GM10847 (cell line): ENCODE data around the gene PGPEP1.
A peak's percentile ranks its signal among the peaks of the same experiment; 100 is the strongest.

Experiments
- POLR2A ChIP-seq: IDR thresholded peaks from 2 replicates; pipeline ENCODE4 v1.6.1; 2011; ENCODE audit not compliant: insufficient read length; ENCODE audit errors: extremely low read depth

The PGPEP1 gene

DNA sequence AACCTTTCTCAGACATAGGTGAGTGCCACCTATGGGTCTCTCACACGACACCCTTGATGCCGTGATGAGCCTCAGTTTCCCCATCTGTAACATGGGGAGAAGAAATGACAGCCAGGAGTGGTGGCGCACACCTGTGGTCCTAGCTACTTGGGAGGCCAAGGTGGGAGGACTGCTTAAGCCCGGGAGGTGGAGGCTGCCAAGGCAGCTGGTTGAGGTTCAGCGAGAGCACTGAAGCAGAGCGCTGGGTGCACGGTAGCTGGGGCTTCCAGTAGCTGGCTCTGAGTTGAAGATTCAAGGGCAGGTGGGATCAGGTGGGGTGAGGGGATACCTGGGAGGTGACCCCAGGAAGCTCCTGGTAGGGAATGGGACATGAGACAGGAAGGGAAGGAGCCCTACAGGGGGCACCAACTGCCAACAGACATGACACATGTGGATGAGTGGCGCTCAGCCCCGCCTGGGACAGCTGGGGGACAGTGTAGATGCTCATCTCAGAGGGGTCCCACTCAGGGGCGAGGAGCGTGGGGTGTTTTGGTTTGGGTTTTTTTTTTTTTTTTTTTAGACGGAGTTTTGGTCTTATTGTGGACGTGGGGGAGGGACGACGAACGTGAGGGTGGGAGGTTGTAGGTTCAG lies 72.3 kb downstream of the PGPEP1 start:
- no peak for TF ChIP-seq POLR2A

DNA sequence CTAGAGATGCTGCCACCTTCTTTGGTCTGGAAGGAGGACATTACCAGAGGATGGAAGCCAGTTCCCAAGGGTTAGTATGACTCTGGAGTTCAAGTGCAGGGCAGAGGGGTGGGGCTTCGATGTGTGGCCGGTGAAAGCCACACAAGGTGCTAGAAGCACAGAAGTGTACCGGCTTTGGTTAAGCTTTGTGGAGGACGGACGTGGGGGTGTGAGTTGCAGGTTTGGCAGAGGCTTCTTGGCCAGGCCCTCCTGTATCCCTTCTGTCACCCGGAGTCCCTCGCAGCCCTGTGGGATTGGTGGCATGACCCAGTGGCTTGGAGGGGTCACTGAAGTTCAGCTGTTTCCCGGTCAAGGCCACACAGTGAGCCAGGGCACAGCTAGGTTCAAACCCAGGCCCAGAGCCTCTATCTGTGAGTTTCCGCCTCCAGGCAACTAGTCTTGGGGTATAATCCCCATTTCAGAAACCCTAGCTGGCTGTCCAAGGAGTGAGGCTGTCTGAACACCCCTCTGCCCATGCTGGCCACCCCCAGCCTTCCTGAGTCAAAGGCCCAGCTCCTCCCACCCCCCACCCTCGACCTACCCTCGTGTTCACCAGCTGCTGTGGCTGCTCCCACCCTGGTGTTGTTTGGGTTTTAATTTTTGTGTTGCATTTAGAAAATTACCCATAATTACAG lies 74.2 kb downstream of the PGPEP1 start:
- TF ChIP-seq POLR2A, result no peak

DNA sequence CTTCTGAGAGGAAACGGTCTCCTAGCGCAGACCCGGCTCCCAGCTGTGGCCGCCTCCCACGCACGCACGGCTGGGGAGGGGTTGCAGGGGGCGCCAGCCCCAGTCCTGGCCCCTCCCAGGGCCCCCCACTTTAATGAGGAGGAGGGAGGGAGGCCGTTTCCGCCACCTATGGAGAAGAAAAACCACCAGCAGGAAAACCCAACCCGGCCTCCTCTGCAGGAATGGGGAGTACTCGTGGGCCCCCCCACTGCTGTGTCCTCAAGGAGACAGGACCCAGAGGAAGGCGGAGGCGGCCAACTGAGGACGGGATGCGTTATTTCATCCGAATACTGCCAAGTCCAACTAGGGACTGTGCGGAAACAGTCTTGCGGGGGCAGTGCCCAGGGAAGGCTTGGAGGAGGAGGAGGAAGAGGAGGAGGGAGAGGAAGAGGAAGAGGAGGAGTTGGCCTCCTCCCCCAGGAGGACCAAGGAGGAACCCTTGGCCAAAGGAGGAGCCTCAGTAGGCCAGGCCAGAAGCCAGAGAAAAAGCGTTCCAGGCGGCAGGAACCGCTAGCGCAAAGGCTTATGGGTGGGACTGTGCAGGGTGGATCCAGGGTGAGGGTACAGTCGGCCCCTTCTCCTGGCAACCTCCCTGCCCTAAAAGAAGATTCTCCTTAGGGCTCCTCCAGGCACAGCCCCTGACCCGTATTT lies 74.9 kb downstream of the PGPEP1 start:
- TF ChIP-seq POLR2A, result no peak

DNA sequence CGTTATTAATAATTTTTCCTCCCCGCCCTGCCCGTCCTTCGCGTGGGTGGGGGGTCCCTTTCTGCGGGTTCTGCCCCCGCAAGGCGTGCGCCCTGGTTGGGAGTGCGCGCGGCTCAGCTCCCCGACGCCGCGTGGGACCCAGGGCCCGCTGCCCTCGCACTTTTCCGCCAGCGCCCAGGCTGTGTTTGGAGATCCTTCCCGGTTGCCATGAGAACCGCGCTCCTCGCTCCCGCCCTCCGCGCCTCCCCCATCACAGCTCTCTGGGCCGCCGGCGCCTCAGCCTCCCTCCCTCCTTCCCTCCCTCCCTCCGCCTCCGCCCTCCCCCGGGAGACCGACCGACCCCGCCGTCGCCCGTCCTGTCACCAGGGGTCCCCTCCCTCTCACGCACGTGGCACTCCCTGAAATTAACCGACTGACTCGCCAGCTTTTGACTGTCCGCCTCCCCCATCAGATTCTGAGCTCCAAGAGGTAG lies 76.4 kb downstream of the PGPEP1 start:
- TF ChIP-seq POLR2A, result no peak

DNA sequence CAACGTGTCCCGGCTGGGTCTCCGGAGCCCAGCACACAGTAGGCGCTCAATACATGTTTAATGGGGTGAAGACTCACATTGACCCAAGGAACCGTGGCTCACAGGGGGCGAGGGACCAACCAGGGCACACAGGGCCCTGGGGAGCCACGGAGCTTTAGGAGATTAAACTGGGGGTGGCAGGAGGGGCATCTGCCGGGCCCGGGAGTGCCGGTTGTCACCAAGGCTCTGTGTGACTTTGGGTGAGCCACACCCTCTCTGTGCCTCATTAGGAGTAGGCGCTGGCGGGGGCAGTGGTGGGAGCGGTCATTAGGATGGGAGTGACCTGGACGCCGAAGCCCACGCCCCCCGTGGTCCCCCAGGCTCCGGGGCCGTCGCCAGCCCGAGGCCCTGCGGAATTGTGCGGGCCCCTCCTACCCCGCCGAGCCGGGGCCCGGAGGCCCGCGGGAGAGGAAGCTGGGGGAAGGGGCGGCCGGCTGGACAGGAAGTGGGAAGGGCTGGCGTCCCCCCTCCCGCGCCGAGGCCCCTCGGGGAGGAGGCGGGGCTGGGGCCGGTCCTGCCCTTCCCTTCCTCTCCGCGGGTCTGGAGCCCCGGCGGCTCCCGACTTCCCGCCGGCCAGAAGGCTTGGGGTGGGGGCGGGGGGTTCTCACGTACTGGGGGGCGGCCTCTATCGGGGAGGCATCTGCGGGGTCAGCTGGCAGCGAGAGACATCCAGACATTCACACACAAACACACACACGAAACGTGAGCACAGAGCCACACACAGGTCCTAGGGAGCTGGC lies 77.0 kb downstream of the PGPEP1 start:
- no peak for TF ChIP-seq POLR2A

DNA sequence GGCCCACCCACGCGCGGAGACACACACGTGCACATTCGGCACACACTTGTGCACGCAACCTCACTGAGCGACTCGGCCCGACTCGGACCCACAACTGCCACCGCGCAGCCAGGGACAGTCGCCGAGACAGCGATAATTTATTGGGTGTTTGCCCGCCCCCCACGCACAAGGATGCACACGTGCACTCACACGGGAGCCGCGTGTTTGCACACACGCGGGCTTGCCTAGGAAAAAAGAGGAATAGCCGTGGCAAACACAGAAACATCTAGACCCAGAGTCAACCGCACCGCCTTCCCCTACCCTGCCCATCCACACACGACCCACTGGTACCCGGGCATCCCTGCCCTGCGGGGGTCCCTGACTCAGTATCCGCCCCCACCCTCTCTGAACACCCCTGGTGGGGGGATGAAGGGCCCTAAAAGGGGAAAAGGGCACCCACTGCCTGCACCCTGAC lies 77.7 kb downstream of the PGPEP1 start:
- TF ChIP-seq POLR2A, result no peak

DNA sequence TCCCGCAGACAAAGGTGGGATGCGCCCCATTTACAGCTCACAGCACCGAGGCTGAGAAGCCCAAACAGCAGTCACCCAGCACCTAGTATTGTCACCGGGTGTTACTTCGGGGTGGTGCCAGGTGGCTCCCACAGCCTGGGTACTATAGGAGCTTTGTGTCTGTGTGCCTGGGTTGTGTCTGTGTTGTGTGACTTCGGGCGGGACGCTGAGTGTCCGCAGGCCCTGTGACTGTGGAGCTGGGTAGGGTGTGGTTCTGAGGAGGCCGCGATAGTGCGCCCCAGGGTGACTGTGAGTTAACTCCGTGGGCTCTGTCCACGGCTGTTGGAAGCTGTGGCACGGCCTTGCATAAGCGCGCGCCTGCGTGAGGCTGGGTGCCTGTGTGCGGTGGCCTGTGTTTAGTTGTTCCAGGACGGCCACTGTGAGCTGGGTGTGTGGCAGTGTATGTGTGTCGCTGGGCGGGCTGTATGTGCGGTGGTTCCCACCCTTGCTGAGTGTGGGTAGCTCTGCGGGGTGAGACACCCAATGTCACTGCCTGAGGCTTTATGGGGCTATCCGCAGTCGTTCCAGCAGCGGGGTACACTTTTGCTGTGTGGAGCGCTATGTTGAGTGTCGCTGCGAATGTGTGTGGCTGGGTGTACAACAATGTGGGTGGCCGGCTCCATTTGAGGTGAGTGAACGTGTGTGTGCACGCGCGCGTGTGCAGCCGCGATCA lies 78.2 kb downstream of the PGPEP1 start:
- no peak for TF ChIP-seq POLR2A

DNA sequence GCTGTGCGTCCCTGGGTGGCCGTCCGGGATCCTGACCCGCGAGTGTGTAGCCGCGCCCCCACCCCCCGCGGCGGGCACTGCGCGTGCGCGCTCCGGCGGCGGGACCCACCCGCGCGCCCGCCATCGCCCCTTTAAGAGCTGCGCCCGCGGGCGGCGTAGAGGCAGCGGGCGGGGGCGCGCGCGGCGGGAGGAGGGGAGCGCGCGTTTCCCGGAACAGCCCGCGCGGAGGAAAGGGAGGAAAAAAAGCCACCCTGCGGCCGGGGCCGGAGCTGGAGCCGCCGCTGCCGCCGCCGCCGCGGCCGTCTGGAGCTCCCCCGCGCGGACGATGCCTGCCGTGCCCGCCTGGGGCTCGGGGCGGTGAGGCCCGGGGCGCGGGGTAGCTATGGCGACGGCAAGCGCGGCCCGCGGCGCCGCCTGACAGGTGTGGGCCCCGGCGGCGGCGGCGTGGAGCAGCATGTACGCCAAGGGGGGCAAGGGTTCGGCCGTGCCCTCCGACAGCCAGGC lies 78.8 kb downstream of the PGPEP1 start, which contains the start of gene SSBP4:
Gene SSBP4, plus strand, starts transcription at position 204 of the 504 bp plus-strand sequence. Its CDS starts 251 bp downstream, at position 455.
- peak; percentile 11 for TF ChIP-seq POLR2A
